Stimulated activated CD8-positive, alpha-beta memory T cell treated with anti-CD3 and anti-CD28 coated beads, Interleukin-4, amount 100 ng/mL, for 24 hours (primary cell): ENCODE data around the gene TBC1D19.

Experiments
- DNase-seq: peaks from one replicate; pipeline ENCODE4 v3.0.0-alpha.2; 2020; ENCODE audit warnings: low read depth

TBC1D19 gene

GRCh38 chr4:26736621-26737020, 152.7 kb downstream of the TBC1D19 start:
- DNase-seq, result no peak

GRCh38 chr4:26737385-26737784, 153.5 kb downstream of the TBC1D19 start:
- no peak for DNase-seq

GRCh38 chr4:26741491-26741871, 157.6 kb downstream of the TBC1D19 start:
- no peak for DNase-seq

- peak; percentile 15 for DNase-seq
Observed at GRCh38 chr4:26746802-26747213, 162.9 kb downstream of the TBC1D19 start.

- DNase-seq, result no peak
Observed at GRCh38 chr4:26748811-26749210, 164.9 kb downstream of the TBC1D19 start.

- DNase-seq, result no peak
Observed at GRCh38 chr4:26749867-26750266, 166.0 kb downstream of the TBC1D19 start.

- DNase-seq, result no peak
Observed at GRCh38 chr4:26751004-26751403, 167.1 kb downstream of the TBC1D19 start.

- no peak for DNase-seq
Observed at GRCh38 chr4:26751838-26752237, 168.0 kb downstream of the TBC1D19 start.

- no peak for DNase-seq
Observed at GRCh38 chr4:26753187-26753586, 169.3 kb downstream of the TBC1D19 start.

GRCh38 chr4:26753617-26754016, 169.7 kb downstream of the TBC1D19 start:
- DNase-seq, result no peak

- no peak for DNase-seq
Observed at GRCh38 chr4:26757751-26758150, 173.9 kb downstream of the TBC1D19 start.

- DNase-seq, result no peak
Observed at GRCh38 chr4:26758899-26759298, 175.0 kb downstream of the TBC1D19 start.

GRCh38 chr4:26762650-26763049, 178.8 kb downstream of the TBC1D19 start:
- no peak for DNase-seq

GRCh38 chr4:26763063-26763462, 179.2 kb downstream of the TBC1D19 start:
- DNase-seq, result no peak

GRCh38 chr4:26763648-26764047, 179.8 kb downstream of the TBC1D19 start:
- DNase-seq, result no peak

GRCh38 chr4:26764231-26764630, 180.3 kb downstream of the TBC1D19 start:
- no peak for DNase-seq

- no peak for DNase-seq
Observed at GRCh38 chr4:26765515-26765914, 181.6 kb downstream of the TBC1D19 start.

GRCh38 chr4:26766141-26766540, 182.3 kb downstream of the TBC1D19 start:
- DNase-seq, result no peak

GRCh38 chr4:26772096-26772873, 188.4 kb downstream of the TBC1D19 start:
- no peak for DNase-seq

GRCh38 chr4:26779224-26779623, 195.3 kb downstream of the TBC1D19 start:
- DNase-seq, result no peak

GRCh38 chr4:26779674-26780073, 195.8 kb downstream of the TBC1D19 start:
- DNase-seq, result no peak

- no peak for DNase-seq
Observed at GRCh38 chr4:26780539-26780938, 196.7 kb downstream of the TBC1D19 start.

GRCh38 chr4:26782168-26782829, 198.4 kb downstream of the TBC1D19 start:
- no peak for DNase-seq

GRCh38 chr4:26782830-26783202, 198.9 kb downstream of the TBC1D19 start:
- DNase-seq, result no peak
